Upper lobe of left lung (tissue), 4 donors: Measurements from ENCODE around the gene GLRX5.

Experiments
- CTCF ChIP-seq, 6 experiments: fragments of 450-650 bp in 4 of 6; fragments of 200-600 bp in 2 of 6; sonication (generic) in 2 of 6; IDR thresholded peaks; one replicate each; pipeline ENCODE4 v1.5.1; 2016 to 2019; ENCODE audit warnings: antibody characterized with exemption in 6 of 6
- EP300 ChIP-seq, 4 donors: sonication (generic); formaldehyde crosslinking; IDR thresholded peaks; one replicate each; pipeline ENCODE4 v1.5.1; 2017; ENCODE audit warnings: antibody characterized with exemption in 4 of 4, control low read depth in 2 of 4

DNA sequence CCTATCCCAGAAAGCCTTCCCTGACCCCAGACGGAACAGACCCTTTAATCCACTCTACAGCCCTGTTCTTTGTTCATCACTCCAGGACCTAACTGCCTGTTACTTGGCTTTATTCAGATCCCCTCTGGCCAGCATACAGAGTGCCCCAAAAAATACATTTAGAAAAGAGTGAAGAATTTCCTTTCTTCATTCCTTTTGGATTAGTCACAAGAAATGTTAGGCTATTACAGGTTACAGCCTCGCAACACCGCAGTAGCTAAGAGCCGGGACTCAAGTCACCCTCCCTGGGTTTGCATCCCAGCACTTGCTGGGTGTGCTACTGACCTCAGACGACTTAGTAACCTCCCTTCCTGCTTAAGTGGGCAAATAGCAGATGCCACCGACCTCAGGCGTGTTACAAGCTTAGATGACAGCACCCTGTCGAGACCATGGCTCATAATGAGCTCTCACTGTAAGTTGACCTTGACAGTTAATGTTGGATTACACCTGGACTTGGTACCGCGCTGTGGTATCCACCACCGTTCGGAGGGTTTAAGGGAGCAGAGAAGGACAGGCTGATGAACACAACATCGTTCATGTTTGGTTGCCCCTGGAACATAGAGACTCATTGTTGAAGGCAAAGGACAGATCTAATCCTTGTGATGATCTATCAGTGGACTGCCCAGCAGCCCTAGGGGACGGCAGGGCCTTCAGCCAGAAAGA lies 12.9 kb downstream of the GLRX5 start:
- no peak for TF ChIP-seq EP300 (IDR thresholded peaks at IDR 0.05)
- TF ChIP-seq CTCF (IDR thresholded peaks at IDR 0.05) = no peak
